RPMI8226 (cell line): ENCODE data around the gene SUSD2.

ENCODE experiments used
- DNase-seq: peaks from one replicate; pipeline ENCODE4 v3.0.0-alpha.2; 2015

Gene SUSD2

DNA sequence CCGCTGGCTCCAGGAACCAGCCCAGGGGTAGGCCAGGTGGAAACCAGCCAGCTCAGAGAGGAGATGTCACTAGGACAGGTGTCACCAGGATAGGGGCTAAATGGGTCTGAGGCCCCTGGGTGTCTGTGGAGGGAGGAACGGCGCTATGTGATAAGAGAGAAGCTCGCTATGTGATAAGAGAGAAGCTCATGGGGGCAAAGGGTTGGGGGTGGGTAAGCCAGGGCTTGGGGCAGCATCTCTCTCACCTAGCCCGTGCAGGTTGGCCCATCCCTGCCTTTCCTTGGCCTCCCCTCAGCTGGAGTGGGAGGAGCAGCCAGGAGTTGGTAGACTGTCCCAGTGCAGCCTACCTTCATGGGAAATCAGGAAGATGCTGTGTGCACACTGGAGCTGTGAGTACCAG, 26.5 kb upstream of the SUSD2 start:
- DNase-seq = no peak

DNA sequence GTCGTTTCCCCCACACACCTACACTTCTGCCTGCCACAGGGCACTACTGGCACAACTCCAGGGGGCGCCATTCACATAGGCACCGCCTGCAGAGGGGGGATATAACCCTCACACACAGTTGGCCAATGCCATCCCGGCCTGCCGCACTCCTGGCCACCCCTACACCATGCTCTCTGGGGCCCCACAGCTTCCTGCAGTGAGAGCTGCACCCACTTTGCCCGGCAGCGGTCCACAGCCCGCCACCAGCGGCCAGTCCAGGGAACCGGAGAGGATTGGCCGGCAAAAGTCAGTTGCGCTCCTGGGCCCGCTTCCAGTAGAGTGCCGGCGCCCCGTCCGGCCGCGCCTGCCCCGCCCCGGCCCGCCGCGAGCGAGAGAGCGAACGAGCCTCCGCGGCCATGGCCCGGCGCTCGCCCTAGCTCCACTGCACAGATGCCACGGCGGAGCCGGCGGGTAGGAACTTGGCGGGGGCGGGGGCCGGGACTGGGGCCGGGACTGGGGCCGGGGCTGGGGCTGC, 25.6 kb upstream of the SUSD2 start:
- peak; percentile 81 for DNase-seq

DNA sequence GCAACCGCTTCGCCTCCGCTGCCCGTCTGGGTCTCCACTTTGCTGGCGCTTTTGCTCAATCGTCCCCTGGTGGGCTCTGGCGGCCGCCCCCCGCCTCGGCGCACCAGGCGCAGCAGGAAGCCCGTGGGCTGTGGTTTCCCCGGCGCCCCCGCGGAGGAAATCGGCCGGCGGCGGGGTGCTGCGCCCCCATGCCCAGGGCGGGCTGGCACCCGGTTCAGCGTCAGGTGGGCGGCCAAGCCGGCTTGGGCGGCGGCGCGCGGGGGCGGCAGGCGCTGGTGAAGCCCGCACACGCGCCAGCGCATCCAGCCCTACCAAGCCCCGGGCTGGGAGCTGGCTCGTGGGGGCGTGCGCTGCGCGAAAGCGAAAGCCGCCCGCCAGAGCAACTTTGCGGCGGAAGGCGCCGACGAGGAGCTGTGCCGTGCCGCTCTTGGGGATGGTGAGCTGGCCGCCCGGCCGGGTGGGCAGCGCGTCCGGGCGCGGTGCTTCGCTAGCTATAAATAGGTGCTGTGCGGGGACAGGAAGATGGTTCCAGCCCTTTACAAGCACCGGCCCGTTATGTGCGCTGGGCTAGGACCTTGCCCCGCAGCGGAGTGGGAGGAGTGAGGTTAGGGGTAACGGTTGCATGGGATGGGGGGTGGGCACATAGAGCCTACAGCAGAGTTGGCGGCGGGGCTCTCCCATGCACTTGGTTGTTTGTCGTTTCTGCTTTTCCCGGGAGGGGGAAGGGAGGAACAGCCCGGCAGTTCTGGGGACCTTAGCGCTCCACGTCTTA, 25.0 kb upstream of the SUSD2 start:
- peak; percentile 68 for DNase-seq

DNA sequence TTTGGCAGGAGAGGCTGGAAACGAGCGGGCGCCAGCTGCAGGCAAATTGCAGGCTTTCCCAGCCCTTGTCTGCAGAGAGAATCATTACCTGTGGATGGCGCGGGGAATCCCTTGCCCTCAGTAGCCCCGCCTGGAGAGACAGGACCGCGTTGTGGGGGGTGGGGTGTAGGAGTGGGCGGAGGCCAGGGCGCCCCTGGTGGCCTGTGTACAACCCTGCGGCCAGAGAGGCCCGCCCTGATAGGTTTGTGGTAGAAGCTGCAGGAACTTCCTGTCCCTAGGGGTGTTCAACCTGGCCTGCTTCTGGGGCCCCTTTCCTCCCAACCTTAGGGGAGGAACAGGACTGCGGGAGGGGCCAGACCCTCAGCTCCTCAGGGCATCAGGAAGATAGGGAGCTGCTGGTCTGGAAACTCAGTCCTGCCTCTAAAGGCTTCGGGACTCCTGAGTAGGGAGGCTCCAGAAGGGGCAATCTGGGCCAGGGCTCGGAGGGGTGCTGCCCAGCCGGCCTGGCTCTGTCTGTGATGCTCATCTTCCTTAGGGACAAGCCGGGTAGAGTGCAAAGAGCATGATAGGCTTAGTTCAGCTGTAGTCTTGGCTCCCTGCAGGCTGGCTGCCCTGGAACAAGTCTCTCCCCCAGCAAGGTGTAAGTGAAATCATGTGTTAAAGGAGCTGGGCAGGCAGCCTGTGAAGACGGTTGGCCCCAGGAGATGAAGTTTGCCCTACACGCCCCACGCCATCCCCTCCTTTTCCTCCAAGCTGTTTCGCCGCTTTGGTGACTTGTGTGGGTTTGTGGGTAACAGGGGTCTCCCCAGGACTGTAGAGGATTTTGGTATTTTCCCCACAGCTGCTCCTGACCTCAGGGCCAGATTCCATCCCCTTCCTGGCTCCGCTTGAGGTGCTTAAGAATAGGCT, 24.1 kb upstream of the SUSD2 start:
- DNase-seq = peak; percentile 95

DNA sequence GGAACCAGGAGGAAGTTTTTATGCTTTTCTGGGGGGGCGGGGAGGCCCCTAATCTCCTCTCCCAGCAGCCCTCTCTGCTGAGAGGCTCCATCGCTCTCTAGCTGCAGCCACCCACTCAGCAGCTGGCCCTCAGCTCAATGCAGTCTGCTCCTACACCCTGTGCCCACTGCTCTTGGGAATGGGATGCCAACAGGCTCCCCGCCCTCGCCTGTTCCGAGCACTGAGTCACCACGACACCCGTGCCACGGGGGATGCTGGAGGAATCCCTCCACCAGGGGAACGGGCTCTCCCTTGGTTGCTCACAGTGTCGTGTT, 23.5 kb upstream of the SUSD2 start:
- no peak for DNase-seq

DNA sequence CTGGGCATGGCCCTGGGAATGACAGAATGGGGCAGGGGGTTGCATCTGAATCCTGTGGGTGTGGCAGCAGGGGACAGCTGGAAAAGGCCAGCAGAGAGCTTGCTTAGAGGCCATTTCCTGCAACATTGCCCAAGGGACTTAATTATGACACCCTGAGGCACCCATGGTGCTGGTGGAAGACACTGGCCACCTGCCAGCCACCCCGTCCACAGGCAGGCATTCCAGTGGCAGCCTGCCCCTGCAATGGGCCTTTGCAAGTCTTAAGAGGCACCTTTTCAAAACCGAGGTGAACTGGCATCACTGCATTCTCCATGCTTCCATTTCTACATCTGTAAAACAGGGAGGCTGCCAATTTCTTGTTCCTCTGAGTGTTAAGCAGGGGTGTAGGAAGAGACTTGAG, 21.6 kb upstream of the SUSD2 start:
- DNase-seq = no peak

DNA sequence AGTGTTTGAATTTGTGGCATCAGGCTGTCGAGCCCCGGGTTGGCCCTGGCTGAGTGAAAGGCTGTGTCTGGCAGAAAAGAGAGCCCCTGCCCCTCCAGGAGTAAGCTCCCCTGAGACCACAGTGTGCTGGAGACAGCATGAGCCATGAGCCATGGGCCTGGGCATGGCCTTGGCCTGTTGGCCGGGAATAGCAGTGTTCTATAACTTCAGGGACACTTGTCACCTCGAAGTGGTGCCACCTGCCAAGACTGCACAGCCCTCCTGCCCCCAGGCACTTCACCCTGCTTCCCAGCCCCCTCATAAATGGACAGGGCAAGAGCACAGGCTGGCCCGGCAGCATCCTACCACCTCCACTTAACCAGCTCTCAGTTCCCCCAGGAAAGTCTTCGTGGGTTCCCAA, 20.7 kb upstream of the SUSD2 start:
- DNase-seq = no peak

DNA sequence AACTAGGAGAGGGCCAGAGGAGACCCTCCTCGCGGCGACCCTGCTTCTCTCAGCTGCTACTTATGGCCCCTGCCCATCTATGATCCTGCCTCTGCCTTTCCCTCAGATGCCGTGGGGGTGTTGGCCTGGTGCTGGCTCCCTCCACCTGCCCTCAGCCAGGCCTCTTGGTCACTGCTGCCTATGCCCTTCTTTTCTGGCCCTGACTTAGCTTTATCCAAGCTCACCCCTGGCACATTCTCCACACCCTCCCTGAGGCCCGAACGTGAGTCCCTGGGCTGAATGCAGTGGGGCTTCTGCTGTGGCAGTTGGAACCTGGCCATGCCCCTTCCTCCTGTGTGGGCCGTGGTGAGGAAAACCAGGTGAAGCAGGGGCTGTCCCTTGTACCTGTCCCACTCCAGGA, 19.8 kb upstream of the SUSD2 start:
- no peak for DNase-seq

DNA sequence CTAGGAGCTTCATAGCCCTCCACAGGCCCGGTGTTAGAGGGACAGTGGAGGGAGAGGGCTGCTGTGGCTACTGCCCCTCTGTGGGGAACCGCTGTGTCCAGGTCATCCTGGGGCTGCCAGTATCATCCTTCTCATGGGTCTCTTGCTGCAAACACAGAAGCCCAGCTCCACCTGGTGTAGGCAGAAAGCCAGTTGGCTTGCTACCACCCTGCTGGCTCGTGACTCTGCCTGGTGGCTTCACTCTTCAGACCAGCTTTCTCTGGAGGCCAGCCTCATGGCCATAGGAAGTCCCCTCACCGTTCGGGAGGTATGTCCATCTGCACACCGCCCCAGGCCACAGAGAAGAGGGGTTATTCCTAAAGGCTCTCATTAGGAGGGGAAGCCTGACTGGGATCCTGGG, 19.4 kb upstream of the SUSD2 start:
- no peak for DNase-seq

DNA sequence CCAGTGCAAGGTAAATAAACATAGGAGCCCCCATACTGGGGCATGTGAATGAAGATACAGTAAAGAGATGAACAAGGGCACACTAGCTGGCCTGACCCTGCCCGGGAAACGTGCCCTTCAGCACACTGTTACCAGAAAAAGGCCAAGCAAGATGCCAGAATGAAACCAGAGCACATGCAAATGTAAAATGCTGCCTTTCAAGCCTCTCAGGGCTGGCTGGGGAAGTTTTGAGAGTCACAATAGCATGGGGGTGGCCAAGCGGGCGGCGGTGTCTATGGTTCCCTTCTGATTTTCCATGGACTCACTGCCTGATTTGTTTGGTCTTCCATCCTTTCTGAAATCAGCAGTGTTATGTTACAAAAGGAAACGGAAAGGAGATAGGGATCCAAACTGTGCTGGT, 18.9 kb upstream of the SUSD2 start:
- DNase-seq = no peak

DNA sequence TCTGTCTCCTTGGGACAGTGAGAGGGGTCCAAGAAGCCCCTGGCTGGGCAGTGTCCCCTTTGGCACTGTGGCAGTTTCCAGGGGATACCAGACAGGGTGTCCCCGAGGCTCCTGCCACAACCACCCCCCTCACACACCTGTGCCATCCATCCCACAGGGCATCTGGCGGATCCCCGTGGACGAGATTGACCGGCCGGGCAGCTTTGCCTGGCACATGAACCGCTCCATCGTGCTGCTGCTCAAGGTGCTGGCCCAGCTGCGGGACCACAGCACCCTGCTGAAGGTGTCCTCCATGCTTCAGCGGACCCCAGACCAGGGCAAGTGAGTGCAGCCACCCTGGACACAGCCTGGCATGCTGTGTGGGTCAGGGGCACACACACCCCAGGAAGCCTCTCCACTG, 17.0 kb upstream of the SUSD2 start:
- no peak for DNase-seq

DNA sequence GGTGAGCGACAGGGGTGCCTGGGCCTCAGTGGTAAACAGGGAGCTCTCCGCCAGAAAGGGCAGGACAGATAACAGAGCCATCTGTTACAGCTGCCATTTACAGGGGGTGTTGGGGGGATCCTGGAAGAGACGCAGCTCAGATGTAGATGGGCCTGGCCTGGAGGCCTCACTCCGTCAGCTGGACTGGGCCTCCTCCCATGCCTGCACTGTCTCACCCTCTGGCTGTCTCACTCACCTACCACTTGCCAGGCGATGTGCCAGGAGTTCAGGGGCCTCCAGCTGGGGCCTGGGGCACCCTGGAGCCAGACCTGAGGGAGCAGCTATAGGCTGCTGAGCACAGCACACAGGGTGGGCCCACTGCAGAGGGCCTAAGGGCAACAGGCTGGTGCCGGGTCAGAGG, 16.3 kb upstream of the SUSD2 start:
- no peak for DNase-seq

DNA sequence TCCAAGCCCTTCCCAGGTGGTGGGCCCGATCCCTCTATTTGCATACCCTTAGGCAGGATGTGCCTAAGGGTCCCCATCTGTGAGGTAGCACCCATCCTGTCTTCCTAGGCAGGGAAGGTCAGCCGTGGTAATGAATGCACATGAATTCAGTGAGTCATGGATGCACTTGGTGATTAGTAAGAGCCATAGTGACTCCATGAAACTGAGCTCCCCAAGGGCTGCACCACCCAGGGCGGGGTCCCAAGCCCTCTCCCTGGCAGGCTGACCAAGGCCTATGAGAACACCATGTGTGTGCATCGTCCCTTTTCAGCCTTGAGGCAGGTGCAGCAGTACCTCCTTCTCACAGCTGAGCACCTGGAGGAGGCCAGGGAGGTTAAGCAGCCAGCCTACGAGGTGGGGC, 15.6 kb upstream of the SUSD2 start:
- DNase-seq = no peak

DNA sequence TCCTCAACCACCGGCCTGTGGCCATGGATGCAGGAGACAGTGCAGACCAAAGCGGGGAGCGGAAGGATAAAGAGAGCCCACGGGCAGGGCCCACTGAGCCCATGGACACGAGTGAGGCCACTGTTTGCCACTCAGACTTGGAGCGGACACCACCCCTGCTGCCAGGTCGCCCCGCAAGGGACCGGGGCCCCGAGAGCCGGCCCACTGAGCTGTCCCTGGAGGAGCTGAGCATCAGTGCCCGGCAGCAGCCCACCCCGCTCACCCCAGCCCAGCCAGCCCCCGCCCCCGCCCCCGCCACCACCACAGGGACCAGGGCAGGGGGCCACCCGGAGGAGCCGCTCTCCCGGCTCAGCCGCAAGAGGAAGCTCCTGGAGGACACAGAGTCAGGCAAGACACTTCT, 14.5 kb upstream of the SUSD2 start:
- no peak for DNase-seq

DNA sequence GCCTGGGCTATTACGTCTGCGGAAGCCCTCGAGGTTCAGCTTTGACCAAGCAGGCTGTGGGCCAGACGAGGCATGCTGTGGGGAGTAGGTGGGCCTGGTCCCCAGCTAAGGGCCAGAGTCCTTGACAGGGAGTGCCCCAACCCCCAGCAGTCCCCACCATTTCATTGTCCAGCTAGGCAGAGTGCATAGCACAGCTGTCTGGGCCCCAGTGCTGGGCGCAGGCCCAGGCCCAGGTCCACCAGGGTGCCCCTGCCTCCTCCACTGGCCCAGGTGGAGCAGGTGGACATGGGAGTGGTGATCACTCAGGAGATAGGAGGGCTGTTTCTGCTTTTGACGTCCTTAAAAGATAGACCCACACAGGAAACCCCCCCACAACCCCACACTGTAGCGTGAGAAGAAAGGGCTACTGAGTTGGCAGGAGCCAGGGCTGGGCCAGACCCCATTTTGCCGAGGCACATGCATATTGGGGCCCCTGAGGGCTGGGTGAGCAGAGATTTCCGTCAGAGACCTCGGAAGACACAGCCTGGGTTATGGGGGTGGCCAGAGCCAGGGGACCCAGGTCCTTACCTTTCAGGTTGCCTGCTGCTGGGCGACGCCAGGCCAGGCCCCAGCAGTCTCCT, 11.7 kb upstream of the SUSD2 start:
- no peak for DNase-seq

DNA sequence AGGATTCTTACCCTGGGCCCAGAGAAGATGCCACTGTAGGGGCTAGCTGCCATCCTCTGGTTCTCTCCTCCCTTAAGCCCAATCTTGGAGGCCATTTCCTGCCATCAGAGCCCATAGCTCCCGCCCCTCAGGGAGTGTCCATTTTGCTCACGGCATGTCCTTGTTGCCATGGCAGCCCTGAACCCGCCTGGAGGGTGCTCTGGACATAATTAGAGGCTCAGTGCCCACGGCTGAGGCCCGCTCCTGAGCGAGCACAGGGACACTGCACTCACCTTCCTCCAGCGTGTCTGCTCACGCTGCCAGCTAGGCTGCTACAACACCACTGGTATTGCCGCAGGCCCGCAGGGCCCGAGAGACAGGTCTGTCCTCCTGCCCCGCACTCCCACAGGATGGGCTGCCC, 11.1 kb upstream of the SUSD2 start:
- no peak for DNase-seq

DNA sequence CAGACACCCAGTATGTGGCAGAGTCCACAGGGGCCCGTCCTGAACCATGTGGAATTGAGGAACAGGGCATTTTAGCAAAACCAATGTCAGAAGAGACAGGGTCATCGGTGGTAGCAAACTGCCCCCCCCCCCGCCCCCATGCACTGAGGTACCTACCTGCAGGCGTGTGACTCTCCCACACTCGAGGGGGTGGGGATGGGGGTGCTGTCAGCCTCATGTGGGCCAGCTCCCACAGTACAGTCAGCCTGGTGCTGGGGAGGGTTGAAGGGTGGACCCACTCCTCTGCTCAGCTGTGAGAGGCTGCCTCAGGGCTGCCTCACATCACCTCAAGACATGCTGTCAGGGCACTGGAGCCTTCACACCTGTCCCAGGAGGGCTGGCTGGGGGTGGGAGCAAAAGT, 10.7 kb upstream of the SUSD2 start:
- no peak for DNase-seq

DNA sequence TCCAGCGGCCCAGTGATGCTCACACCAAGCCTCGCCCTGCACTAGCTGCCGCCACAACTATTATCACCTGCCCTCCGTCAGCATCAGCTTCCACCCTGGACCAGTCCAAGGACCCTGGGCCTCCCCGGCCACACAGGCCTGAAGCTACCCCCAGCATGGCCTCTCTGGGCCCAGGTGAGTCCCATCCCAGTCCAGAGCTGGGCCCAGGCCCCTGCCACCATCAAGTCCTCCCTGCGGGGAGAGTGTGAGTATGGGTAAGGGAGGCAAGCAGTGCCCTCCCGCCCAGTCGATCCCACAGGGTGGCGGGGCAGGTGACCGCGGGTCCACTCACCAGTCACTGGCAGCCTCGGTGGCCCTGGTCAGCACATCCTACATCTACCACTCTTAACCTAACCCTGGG, 9.5 kb upstream of the SUSD2 start:
- no peak for DNase-seq

DNA sequence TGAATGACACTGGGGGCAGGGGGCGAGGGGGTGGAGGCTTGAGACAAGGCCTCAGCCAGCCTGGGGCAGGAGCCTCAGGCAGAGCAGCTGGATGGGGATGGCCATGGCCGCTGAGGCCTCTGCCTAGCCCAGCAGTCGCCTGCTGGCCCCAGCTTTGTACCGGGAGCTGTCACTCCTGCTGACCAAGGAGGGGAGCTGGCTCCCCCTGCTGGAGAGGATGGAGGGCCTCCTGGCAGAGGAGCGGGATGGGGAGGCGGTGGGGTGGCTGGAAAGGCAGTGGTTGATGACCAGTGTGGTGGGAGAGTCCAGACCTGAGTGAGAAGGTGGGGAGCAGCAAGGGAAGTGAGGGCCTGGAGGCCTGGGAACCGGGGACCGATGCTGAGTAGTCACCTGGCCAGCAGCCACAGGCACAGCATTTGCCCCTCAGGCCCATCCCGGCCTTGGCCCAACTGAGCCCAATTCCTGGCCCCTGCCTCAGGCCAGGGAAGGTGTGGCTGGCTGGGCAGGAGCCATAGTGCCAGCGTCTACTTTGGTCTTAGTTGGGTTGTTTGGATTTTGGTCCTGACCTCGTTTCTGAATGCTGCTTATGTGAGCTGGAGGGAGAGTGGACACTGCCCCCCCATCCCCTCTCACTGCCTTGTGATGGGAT, 6.0 kb upstream of the SUSD2 start:
- peak; percentile 76 for DNase-seq

DNA sequence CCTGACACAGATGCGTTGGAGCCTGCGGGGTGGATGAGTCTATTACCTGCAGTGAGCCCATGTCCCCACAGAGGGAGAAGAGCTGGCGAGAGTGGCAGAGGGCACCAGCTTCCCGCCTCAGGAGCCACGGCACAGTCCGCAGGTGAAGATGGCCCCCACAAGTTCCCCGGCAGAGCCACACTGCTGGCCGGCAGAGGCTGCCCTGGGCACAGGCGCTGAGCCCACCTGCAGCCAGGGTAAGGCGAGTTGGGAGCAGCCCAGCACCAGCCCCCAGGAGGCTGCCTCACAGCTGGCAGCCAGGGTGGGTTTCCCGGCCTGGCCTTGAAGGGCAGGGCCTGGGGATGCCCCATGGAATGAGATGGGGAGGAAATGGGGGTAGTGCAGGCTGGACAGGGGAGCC, 5.2 kb upstream of the SUSD2 start:
- DNase-seq = no peak

DNA sequence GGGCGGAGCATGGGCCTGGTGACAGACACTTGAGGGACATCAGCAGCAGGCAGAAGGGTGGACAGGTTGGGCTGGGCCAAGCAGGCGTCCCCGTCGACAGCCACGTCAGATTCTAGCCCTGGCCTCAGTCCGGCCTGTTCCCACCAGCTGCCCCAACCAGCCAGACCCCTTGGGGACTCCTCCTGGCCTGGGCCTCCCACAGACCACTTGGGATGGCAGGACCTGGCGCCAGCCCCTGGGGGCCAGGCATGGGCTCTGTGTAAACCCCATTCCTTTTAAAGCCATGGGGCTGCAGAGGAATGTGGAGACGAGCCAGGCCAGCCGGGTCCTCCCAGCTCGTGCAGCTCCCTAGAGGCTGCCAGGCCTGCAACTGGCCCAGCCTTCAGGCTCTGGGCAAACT, 4.7 kb upstream of the SUSD2 start:
- DNase-seq = no peak

DNA sequence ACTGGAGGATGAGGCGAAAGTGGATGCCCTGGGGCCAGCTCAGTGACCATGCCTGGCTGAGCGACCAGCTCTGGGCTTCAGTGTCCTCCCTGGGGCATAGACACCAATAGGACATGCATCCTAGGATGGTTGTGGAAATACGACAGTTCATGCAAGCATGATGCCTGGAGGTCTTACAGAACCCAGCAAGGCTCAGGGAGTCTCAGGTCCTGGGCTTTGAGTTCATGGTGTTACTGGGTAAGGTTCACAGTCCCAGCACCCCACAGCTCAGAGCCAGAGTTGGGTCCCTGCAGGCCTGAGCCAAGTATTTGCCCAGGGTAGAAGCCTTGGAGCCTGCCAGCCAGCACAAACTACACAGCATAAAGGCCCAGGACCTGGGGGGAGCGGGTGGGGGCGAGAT, 4.2 kb upstream of the SUSD2 start:
- DNase-seq = no peak

DNA sequence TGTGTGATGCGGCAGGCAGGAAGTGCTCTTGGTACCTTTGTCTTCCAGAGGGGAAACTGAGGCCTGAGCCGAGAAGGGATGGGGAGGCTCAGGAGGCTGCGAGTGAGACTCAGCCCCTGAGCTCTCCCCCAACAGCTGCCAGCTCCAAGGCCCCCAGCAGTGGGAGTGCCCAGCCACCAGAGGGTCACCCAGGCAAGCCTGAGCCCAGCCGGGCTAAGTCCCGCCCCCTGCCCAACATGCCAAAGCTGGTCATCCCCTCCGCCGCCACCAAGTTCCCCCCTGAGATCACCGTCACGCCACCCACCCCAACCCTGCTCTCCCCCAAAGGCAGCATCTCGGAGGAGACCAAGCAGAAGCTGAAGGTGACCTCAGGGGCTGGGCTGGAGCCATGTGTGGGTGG, 3.8 kb upstream of the SUSD2 start:
- DNase-seq = no peak
